ENCODE measurements around the gene SHISA4. TPM values are rescaled to one million over a fixed set of nuclear protein-coding genes. Genes with fewer than 3 reads are reported as not detected.

The SHISA4 gene
- total and polyA plus RNA-seq, 2 donors (not counting 3 experiments of a cell fraction or from before 2014, with no cell fraction given): 25.6 to 78.2 TPM

DNA sequence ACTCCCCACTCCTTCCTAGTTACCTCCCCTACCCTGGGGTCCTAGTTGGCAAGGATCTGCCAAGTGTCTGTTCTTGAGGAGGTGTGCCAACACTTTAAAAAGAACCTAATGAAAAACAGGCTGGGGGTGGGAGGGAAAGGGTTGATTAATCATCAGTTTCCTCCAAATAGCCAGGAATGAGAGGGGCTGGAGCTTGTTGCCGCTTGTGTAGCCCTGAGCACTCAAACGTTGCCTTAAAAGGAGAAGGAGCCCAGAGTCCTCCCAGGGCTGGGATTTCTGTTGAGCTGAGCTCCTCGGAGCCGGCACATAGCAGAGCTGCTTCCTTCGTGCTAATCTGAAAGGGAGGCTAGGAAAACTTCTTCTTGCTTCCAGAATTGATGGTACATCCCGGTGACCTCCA lies 15.9 kb downstream of the SHISA4 start:
- Histone ChIP-seq H3K4me2 (ENCODE audit: insufficient read depth, low read length) (no peak overlapping the region), H3K36me3 (ENCODE audit: control insufficient read depth in 2 of 2, extremely low read depth in 1 of 2, insufficient read depth in 2 of 2, low read length in 2 of 2) (no peaks in the 10 kb centered on the region), H3K79me2 (ENCODE audit: control insufficient read depth, insufficient read depth, low read length) (no peaks in the 10 kb centered on the region), H3K27ac (ENCODE audit: insufficient read depth, low read depth, low read length) (peak overlapping the region; percentile 30), H3K27me3 (ENCODE audit: control insufficient read depth in 2 of 2, insufficient read depth in 2 of 2, low read length in 2 of 2) (no peaks in the 10 kb centered on the region), H3K4me1 (ENCODE audit: control insufficient read depth, extremely low read depth, insufficient read depth, low read length) (peaks cover 13% of the 10 kb centered on the region), H2AFZ (ENCODE audit: low read depth, low read length) (peak overlapping the region; percentile 66), H3K9me3 (replicated peaks; ENCODE audit: control insufficient read depth, insufficient read depth, low read length) (no peaks in the 10 kb centered on the region), H4K20me1 (replicated peaks; ENCODE audit: control insufficient read depth, extremely low read depth, insufficient read depth, low read length) (no peaks in the 10 kb centered on the region), H3K9ac (replicated peaks; ENCODE audit: extremely low read depth, insufficient read depth, low read length) (peak overlapping the region; percentile 20), H3K4me3 (replicated peaks in 1 of 3; ENCODE audit: insufficient read depth in 1 of 3, low read depth in 1 of 3, low read length in 3 of 3) (no peak overlapping the region), H3K9me1 (replicated peaks; ENCODE audit: control insufficient read depth, extremely low read depth, insufficient read depth, low read length) (no peaks in the 10 kb centered on the region)
- intact Hi-C loops (cut with micrococcal nuclease): loop anchor here (1.0 to 2.0 kb wide), 3 partner anchors 8 to 50 kb away; partner anchors contain the start of gene TIMM17A
- TF ChIP-seq EZH2 (IDR thresholded peaks at IDR 0.05; ENCODE audit: borderline replicate concordance, low read depth, low read length, severe bottlenecking): no peak
- TF ChIP-seq MYC (IDR thresholded peaks at IDR 0.05; ENCODE audit: low read depth, low read length): no peak
- TF ChIP-seq FOS (IDR thresholded peaks at IDR 0.05; ENCODE audit: borderline replicate concordance, insufficient read depth, low read length): no peak
- TF ChIP-seq MAX (IDR thresholded peaks at IDR 0.05; ENCODE audit: insufficient read depth, insufficient read length): no peak
- TF ChIP-seq, protein P1, sequence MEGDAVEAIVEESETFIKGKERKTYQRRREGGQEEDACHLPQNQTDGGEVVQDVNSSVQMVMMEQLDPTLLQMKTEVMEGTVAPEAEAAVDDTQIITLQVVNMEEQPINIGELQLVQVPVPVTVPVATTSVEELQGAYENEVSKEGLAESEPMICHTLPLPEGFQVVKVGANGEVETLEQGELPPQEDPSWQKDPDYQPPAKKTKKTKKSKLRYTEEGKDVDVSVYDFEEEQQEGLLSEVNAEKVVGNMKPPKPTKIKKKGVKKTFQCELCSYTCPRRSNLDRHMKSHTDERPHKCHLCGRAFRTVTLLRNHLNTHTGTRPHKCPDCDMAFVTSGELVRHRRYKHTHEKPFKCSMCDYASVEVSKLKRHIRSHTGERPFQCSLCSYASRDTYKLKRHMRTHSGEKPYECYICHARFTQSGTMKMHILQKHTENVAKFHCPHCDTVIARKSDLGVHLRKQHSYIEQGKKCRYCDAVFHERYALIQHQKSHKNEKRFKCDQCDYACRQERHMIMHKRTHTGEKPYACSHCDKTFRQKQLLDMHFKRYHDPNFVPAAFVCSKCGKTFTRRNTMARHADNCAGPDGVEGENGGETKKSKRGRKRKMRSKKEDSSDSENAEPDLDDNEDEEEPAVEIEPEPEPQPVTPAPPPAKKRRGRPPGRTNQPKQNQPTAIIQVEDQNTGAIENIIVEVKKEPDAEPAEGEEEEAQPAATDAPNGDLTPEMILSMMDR (IDR thresholded peaks at IDR 0.05; ENCODE audit: extremely low read depth in 1 of 2, insufficient read depth in 1 of 2, low read depth in 1 of 2, low read length in 2 of 2): no peak
- no peak for TF ChIP-seq POLR2A (IDR thresholded peaks at IDR 0.05; ENCODE audit: low read depth, low read length)
- TF ChIP-seq POLR2AphosphoS5 (IDR thresholded peaks at IDR 0.05; ENCODE audit: insufficient read depth, low read depth, low read length): peak; percentile 31
- no peak for TF ChIP-seq JUN (IDR thresholded peaks at IDR 0.05; ENCODE audit: borderline replicate concordance, insufficient read depth, insufficient read length, low read depth)
- no peak for TF ChIP-seq GATA2 (IDR thresholded peaks at IDR 0.05; ENCODE audit: insufficient read depth, insufficient read length, low read depth, low read length)
- dilution Hi-C loops (cut with MboI; ENCODE audit: extremely low pct_ligation_motif_present, low sequenced_read_pairs): no loop called here
- ChIA-PET CTCF (interaction anchor here (0.5 to 3.6 kb wide), 12 partner anchors 9 to 78 kb away, joined by 3 to 22 read pairs (median 4); partner anchors contain the start of genes LMOD1 and RNPEP), POLR2A (interaction anchor here (0.9 to 1.5 kb wide), 6 partner anchors 9 to 60 kb away, joined by 3 to 4 read pairs (median 4); partner anchors contain the start of genes LMOD1 and TIMM17A)
- no TSS peak for BruUV-seq (replicated peaks)
- DNase-seq (ENCODE audit: low read depth, low spot score) (peak; percentile 81), FAIRE-seq (peak; percentile 92)
